Sigmoid colon (tissue), 7 donors: ENCODE results near the gene DGKH. TPM values are rescaled to one million over a fixed set of nuclear protein-coding genes. Genes with fewer than 3 reads are reported as not detected.

Source experiments
- DNase-seq: peaks from one replicate; pipeline ENCODE4 v3.0.0-alpha.2; 2019
- H3K27ac ChIP-seq, 4 donors: fragments of 200-600 bp; sonication (generic); one replicate each; pipeline ENCODE4 v1.5.1; 2016 to 2019; ENCODE audit warnings: mild to moderate bottlenecking in 1 of 4
- H3K27me3 ChIP-seq, 3 donors: fragments of 200-600 bp; sonication (generic); one replicate each; pipeline ENCODE4 v1.5.1; 2019; ENCODE audit warnings: mild to moderate bottlenecking in 1 of 3
- H3K36me3 ChIP-seq, 4 donors: fragments of 200-600 bp; sonication (generic); one replicate each; pipeline ENCODE4 v1.5.1; 2016 to 2019
- H3K4me1 ChIP-seq, 4 donors: fragments of 200-600 bp; sonication (generic); one replicate each; pipeline ENCODE4 v1.5.1; 2017 to 2019
- H3K4me3 ChIP-seq, 4 donors: fragments of 200-600 bp; sonication (generic); one replicate each; pipeline ENCODE4 v1.5.1; 2017 to 2019; ENCODE audit warnings: mild to moderate bottlenecking in 2 of 4, moderate library complexity in 1 of 4
- H3K9me3 ChIP-seq, 4 donors: fragments of 200-600 bp in 3 of 4; sonication (generic) in 3 of 4; one replicate each; pipeline versions ENCODE4 v1.5.1 to v1.6.1; 2013 to 2019
- EP300 ChIP-seq, 4 donors: sonication (generic); formaldehyde crosslinking; IDR thresholded peaks; one replicate each; pipeline ENCODE4 v1.6.1; 2017; ENCODE audit warnings: antibody characterized with exemption in 4 of 4
- POLR2A ChIP-seq, 2 donors: fragments of 450-650 bp; IDR thresholded peaks; one replicate each; pipeline ENCODE4 v1.6.1; 2016; ENCODE audit warnings: antibody characterized with exemption in 2 of 2, mild to moderate bottlenecking in 2 of 2, moderate library complexity in 2 of 2
- POLR2AphosphoS5 ChIP-seq, 4 donors: sonication (generic); formaldehyde crosslinking; IDR thresholded peaks; one replicate each; pipeline ENCODE4 v1.6.1; 2017; ENCODE audit warnings: antibody characterized with exemption in 4 of 4
- WGBS, 2 donors: extraction: QIAGEN DNeasy Blood & Tissue Kit; methylation state at CpG; one replicate each; pipeline ENCODE4 v1.1.7; 2013; 5-methylcytosine and 5-hydroxymethylcytosine counted together
- intact Hi-C: fragments of 100-400 bp; cut with DNase I; formaldehyde crosslinking; loops from one replicate; pipeline ENCODE4 v1.15.1; 2023
- polyA plus RNA-seq, 3 donors: library from polyadenylated mRNA; stranded (reverse); fragments of 200-250 nt; gene quantifications; one replicate each; pipeline ENCODE4 v1.2.3, GENCODE V29; 2013
- total RNA-seq, 4 donors: library from RNA; depleted of rRNA; stranded (reverse); fragments of >200 nt; gene quantifications; one replicate each; pipeline ENCODE4 v1.1.0, GENCODE V29; 2016
- TF ChIP-seq, protein P1 (sequence below), 4 experiments: fragments of 450-650 bp in 3 of 4; fragments of 200-600 bp in 1 of 4; IDR thresholded peaks; one replicate each; pipeline ENCODE4 v1.5.1; 2016 to 2019; ENCODE audit warnings: antibody characterized with exemption in 4 of 4, mild to moderate bottlenecking in 3 of 4, moderate library complexity in 2 of 4
- donor health status: healthy with polysubstance abuse.
- donor health status: Bipolar disorder and iron deficiency.
- donor health status: healthy.

Gene DGKH
- total and polyA plus RNA-seq, 7 donors, result 1.2 to 23.3 (median 13.9) TPM

DNA sequence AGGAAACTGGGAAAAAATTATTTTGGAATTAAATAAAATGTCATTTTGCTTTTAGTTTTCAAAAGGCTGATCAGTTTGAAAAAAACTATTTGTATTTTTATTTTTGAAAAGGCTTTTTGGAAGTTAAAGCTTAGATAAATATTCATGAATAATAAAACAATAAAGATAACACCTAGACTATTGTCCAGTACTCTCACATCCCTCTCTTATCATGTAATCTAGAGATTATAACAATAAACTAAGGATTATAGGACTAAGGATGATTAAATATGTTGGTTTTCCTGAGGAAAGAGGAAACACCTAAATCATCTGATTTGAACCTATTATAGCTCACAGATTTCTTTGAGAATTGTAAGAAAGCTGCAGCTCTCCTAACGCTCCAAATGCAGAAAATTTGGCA, 142.1 kb downstream of the DGKH start:
- WGBS, 2 donors, result 81 to 91% methylated on average over 1 of the region's 1 CpG
- TF ChIP-seq, protein P1, sequence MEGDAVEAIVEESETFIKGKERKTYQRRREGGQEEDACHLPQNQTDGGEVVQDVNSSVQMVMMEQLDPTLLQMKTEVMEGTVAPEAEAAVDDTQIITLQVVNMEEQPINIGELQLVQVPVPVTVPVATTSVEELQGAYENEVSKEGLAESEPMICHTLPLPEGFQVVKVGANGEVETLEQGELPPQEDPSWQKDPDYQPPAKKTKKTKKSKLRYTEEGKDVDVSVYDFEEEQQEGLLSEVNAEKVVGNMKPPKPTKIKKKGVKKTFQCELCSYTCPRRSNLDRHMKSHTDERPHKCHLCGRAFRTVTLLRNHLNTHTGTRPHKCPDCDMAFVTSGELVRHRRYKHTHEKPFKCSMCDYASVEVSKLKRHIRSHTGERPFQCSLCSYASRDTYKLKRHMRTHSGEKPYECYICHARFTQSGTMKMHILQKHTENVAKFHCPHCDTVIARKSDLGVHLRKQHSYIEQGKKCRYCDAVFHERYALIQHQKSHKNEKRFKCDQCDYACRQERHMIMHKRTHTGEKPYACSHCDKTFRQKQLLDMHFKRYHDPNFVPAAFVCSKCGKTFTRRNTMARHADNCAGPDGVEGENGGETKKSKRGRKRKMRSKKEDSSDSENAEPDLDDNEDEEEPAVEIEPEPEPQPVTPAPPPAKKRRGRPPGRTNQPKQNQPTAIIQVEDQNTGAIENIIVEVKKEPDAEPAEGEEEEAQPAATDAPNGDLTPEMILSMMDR (IDR thresholded peaks at IDR 0.05), result no peak
- TF ChIP-seq POLR2A (IDR thresholded peaks at IDR 0.05) (no peak), EP300 (IDR thresholded peaks at IDR 0.05) (no peak), POLR2AphosphoS5 (IDR thresholded peaks at IDR 0.05) (no peak)
- Histone ChIP-seq H3K27me3 (no peaks in the 10 kb centered on the region), H3K4me3 (no peak overlapping the region), H3K9me3 (no peaks in the 10 kb centered on the region), H3K36me3 (peaks cover 7 to 55% (median 15%) of the 10 kb centered on the region in 4 donors), H3K27ac (no peak overlapping the region), H3K4me1 (no peaks in the 10 kb centered on the region)
- intact Hi-C loops, result no loop called here
- DNase-seq, result no peak

DNA sequence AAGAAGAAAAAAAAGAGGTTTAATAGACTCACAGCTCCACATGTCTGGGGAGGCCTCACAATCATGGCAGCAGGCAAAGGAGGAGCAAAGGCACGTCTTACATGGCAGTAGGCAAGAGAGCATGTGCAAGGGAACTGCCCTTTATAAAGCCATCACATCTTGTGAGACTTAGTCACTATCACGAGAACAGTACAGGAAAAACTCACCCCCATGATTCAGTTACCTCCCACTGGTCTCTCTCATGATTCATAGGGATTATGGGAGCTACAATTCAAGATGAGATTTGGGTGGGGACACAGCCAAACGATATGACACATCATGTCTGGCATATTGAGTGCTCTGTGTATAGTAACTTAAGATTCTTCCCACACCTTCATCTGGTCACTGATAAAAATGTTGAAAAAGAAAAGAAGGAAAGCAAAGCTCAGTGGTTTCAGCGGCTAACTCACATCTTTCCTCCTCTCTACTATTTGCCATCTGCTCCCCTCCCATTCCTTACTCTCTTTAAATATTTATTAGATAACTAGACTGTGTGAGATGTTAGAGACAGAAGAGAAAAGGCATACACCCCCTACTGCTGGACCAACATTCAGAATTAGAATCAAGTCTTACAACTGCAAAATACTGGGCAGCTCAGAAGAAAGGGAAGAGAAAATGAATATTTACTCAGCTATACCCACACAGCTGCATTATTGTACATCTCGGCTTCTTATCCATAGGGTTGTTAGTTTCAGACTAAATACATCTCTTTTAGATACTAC, 163.4 kb downstream of the DGKH start:
- peaks cover 0 to 8% (median 5%) of the 10 kb centered on the region in 4 donors for H3K4me1 ChIP-seq
- H3K27me3 ChIP-seq, result no peaks in the 10 kb centered on the region
- no peak for TF ChIP-seq POLR2A (IDR thresholded peaks at IDR 0.05)
- no peak for TF ChIP-seq EP300 (IDR thresholded peaks at IDR 0.05)
- TF ChIP-seq, protein P1 (IDR thresholded peaks at IDR 0.05), result no peak
- no peak for TF ChIP-seq POLR2AphosphoS5 (IDR thresholded peaks at IDR 0.05)
- intact Hi-C loops, result no loop called here
- H3K9me3 ChIP-seq, result no peaks in the 10 kb centered on the region
- 91 to 93% methylated on average over 5 of the region's 5 CpGs for WGBS, 2 donors
- H3K36me3 ChIP-seq, result peaks cover 0 to 32% (median 2%) of the 10 kb centered on the region in 4 donors
- no peak overlapping the region for H3K27ac ChIP-seq
- DNase-seq, result no peak
- H3K4me3 ChIP-seq, result no peak overlapping the region

DNA sequence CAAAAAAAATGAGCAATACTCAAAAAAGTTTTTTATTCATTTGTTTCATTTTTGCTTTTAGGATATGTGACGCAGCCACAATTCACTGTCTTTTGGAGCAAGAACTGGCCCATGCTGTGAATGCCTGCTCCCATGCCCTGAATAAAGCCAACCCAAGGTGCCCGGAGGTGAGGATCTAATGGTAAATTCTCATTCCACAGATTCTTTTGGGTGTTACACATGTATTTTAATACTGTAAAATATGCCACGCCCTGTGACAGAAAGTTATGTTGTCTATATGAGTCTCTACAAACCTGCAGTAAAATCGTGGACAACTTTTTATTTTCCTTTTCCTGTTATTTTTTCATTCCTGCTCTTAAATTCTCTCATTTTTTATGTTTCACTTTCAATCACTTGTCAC, 166.0 kb downstream of the DGKH start:
- 77 to 87% methylated on average over 4 of the region's 4 CpGs for WGBS, 2 donors
- H3K4me1 ChIP-seq, result peaks cover 0 to 8% (median 5%) of the 10 kb centered on the region in 4 donors
- TF ChIP-seq, protein P1 (IDR thresholded peaks at IDR 0.05), result no peak
- no peak for TF ChIP-seq POLR2A (IDR thresholded peaks at IDR 0.05)
- H3K4me3 ChIP-seq, result no peak overlapping the region
- H3K27ac ChIP-seq, result no peak overlapping the region
- DNase-seq, result no peak
- intact Hi-C loops, result no loop called here
- H3K27me3 ChIP-seq, result no peaks in the 10 kb centered on the region
- H3K36me3 ChIP-seq, result peaks cover 0 to 25% (median 2%) of the 10 kb centered on the region in 4 donors
- H3K9me3 ChIP-seq, result no peaks in the 10 kb centered on the region

DNA sequence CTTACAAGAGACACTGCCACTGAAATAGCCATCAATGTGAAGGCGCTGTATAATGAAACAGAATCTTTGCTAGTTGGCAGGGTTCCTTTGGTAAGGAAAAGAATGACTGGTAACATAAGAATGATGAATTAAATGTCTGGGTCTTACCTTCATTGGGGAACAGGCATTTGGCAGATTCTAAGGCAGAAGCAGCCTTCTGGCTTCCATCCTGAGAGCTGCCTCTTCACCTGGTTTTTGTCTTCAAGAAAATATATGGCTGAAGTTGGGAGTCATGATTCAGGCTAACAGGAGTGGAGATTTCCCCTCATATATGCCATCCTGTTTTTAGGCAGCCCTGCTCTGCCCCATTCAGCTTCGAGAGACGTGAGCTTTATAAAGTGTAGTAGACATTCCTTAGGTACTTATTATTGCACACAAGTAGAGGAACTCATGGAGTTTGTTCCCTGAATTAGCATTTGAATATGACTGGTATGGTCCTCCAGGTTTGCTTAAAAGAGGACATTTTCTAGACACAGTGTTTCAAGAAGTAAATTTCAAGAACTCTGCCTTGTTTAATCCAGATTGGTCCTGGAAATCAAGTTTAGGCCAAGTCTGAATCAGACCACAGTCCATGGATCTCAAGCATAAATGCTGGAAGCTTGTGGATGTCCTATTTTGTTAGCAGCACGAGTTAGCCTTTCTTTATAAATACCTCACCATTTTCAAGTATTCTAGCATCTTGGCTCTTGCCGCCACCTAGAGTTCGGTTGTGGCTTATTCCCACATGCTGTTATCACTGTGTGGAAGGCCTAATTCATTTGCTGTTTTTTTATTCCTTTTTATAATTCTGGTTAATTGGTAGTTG, 167.4 kb downstream of the DGKH start:
- intact Hi-C loops, result no loop called here
- 75 to 76% methylated on average over 6 of the region's 6 CpGs for WGBS, 2 donors
- Histone ChIP-seq H3K9me3 (no peaks in the 10 kb centered on the region), H3K4me3 (no peak overlapping the region), H3K36me3 (peaks cover 0 to 25% (median 4%) of the 10 kb centered on the region in 4 donors), H3K4me1 (peaks cover 0 to 8% (median 5%) of the 10 kb centered on the region in 4 donors), H3K27me3 (no peaks in the 10 kb centered on the region), H3K27ac (peak overlapping the region in 1 of 4 donors; percentile 29)
- TF ChIP-seq POLR2AphosphoS5 (IDR thresholded peaks at IDR 0.05) (peak in 2 of 4 donors; percentile 50 to 54), EP300 (IDR thresholded peaks at IDR 0.05) (no peak), POLR2A (IDR thresholded peaks at IDR 0.05) (no peak)
- TF ChIP-seq, protein P1 (IDR thresholded peaks at IDR 0.05), result peak in 1 of 4 experiments; percentile 17
- DNase-seq, result no peak
